Measurements from ENCODE around the gene KNSTRN. TPM values are rescaled to one million over a fixed set of nuclear protein-coding genes. Genes with fewer than 3 reads are reported as not detected.

The KNSTRN gene
- total and polyA plus RNA-seq, 4 experiments from 2014 or later: 1.0 to 8.8 (median 4.6) TPM

- H3K4me1 Mint-ChIP-seq: peaks cover 4 to 7% (median 5%) of the 10 kb centered on the region in 4 donors
- Histone ChIP-seq H3K4me3 (ENCODE audit: low read length in 2 of 2) (no peak within 1 kb of the TSS), H3K27me3 (ENCODE audit: insufficient read depth, low read length) (no peaks in the 10 kb centered on the region), H3K36me3 (ENCODE audit: insufficient read depth, low read length) (no peaks in the 10 kb centered on the region), H3K4me1 (ENCODE audit: insufficient read depth, low read length) (peaks cover 14% of the 10 kb centered on the region), H3K9me3 (ENCODE audit: control insufficient read depth in 1 of 2, low read length in 2 of 2) (no peaks in the 10 kb centered on the region), H3K27ac (ENCODE audit: low read depth, low read length) (no peak within 1 kb of the TSS)
- H3K36me3 Mint-ChIP-seq: no peaks in the 10 kb centered on the region
- CTCF ChIA-PET (ENCODE audit: partially characterized antibody): interaction anchor here (1.2 to 21.4 kb wide), 11 partner anchors 8 to 80 kb away, joined by 3 to 634 read pairs (median 11); partner anchors contain the start of genes ANKRD63, DISP2, INAFM2 and PLCB2
- DNase-seq: no peak
- intact Hi-C loops (cut with micrococcal nuclease): no loop called here
- H3K9me3 Mint-ChIP-seq: no peaks in the 10 kb centered on the region
- no peak within 1 kb of the TSS for H3K4me3 Mint-ChIP-seq
- H3K27ac Mint-ChIP-seq: no peak within 1 kb of the TSS
- H3K27me3 Mint-ChIP-seq: peaks cover 0 to 2% of the 10 kb centered on the region in 2 donors
- POLR2A ChIA-PET (ENCODE audit: partially characterized antibody): interaction anchor here (1.3 kb wide), 1 partner anchor 34 kb away, joined by 3 read pairs; no protein-coding TSS in a partner anchor
Measured at GRCh38 chr15:40340740-40341400, 41.7 kb upstream of the KNSTRN start, which contains the start of gene CCDC9B. Gene CCDC9B (minus strand): TSS chr15:40340939. CDS start chr15:40340819, 120 bp downstream.

- no peaks in the 10 kb centered on the region for H3K9me3 Mint-ChIP-seq
- H3K36me3 ChIP-seq (ENCODE audit: insufficient read depth, low read length): no peaks in the 10 kb centered on the region
- peaks cover 14% of the 10 kb centered on the region for H3K4me1 ChIP-seq (ENCODE audit: insufficient read depth, low read length)
- no peak for DNase-seq
- CTCF ChIA-PET (ENCODE audit: partially characterized antibody): interaction anchor here (0.7 to 21.4 kb wide), 20 partner anchors 8 to 296 kb away, joined by 3 to 634 read pairs (median 8); partner anchors contain the start of genes ANKRD63, DISP2, INAFM2 and IVD
- intact Hi-C loops (cut with micrococcal nuclease): no loop called here
- no peak overlapping the region for H3K27ac ChIP-seq (ENCODE audit: low read depth, low read length)
- H3K4me3 ChIP-seq (ENCODE audit: low read length in 2 of 2): no peak overlapping the region
- H3K9me3 ChIP-seq (ENCODE audit: control insufficient read depth in 1 of 2, low read length in 2 of 2): no peaks in the 10 kb centered on the region
- no peaks in the 10 kb centered on the region for H3K27me3 ChIP-seq (ENCODE audit: insufficient read depth, low read length)
- peaks cover 4 to 7% (median 5%) of the 10 kb centered on the region in 4 donors for H3K4me1 Mint-ChIP-seq
- peaks cover 0 to 2% of the 10 kb centered on the region in 2 donors for H3K27me3 Mint-ChIP-seq
- no peak overlapping the region for H3K27ac Mint-ChIP-seq
- H3K4me3 Mint-ChIP-seq: no peak overlapping the region
- no peaks in the 10 kb centered on the region for H3K36me3 Mint-ChIP-seq
- POLR2A ChIA-PET (ENCODE audit: partially characterized antibody): no interaction called here
Measured at GRCh38 chr15:40342416-40343320, 39.9 kb upstream of the KNSTRN start.

- Histone ChIP-seq H3K4me3 (ENCODE audit: low read length in 2 of 2) (no peak overlapping the region), H3K4me1 (ENCODE audit: insufficient read depth, low read length) (peaks cover 7% of the 10 kb centered on the region), H3K27me3 (ENCODE audit: insufficient read depth, low read length) (no peaks in the 10 kb centered on the region), H3K36me3 (ENCODE audit: insufficient read depth, low read length) (no peaks in the 10 kb centered on the region), H3K27ac (ENCODE audit: low read depth, low read length) (no peak overlapping the region), H3K9me3 (ENCODE audit: control insufficient read depth in 1 of 2, low read length in 2 of 2) (no peaks in the 10 kb centered on the region)
- H3K4me1 Mint-ChIP-seq: peaks cover 0 to 3% (median under 1%) of the 10 kb centered on the region in 4 donors
- intact Hi-C loops (cut with micrococcal nuclease): no loop called here
- ChIA-PET POLR2A (ENCODE audit: partially characterized antibody) (interaction anchor here (1.4 kb wide), 2 partner anchors 35 to 36 kb away, joined by 4 to 5 read pairs; no protein-coding TSS in a partner anchor), CTCF (ENCODE audit: partially characterized antibody) (interaction anchor here (0.7 to 21.4 kb wide), 23 partner anchors 9 to 296 kb away, joined by 3 to 634 read pairs (median 5); partner anchors contain the start of genes DISP2, INAFM2, IVD and KNSTRN)
- H3K27ac Mint-ChIP-seq: no peak overlapping the region
- H3K9me3 Mint-ChIP-seq: no peaks in the 10 kb centered on the region
- DNase-seq: no peak
- no peak overlapping the region for H3K4me3 Mint-ChIP-seq
- H3K36me3 Mint-ChIP-seq: no peaks in the 10 kb centered on the region
- H3K27me3 Mint-ChIP-seq: no peaks in the 10 kb centered on the region
Measured at GRCh38 chr15:40343512-40343911, 39.0 kb upstream of the KNSTRN start.

- H3K4me3 ChIP-seq (ENCODE audit: low read length in 2 of 2): no peak overlapping the region
- intact Hi-C loops (cut with micrococcal nuclease): loop anchor here (1.0 kb wide), 3 partner anchors 24 to 163 kb away; no protein-coding TSS in a partner anchor
- no peaks in the 10 kb centered on the region for H3K9me3 Mint-ChIP-seq
- POLR2A ChIA-PET (ENCODE audit: partially characterized antibody): interaction anchor here (0.9 to 1.5 kb wide), 7 partner anchors 9 to 78 kb away, joined by 3 to 10 read pairs (median 4); no protein-coding TSS in a partner anchor
- no peaks in the 10 kb centered on the region for H3K36me3 ChIP-seq (ENCODE audit: insufficient read depth, low read length)
- H3K27me3 Mint-ChIP-seq: no peaks in the 10 kb centered on the region
- H3K4me1 ChIP-seq (ENCODE audit: insufficient read depth, low read length): peaks cover 7% of the 10 kb centered on the region
- H3K9me3 ChIP-seq (ENCODE audit: control insufficient read depth in 1 of 2, low read length in 2 of 2): no peaks in the 10 kb centered on the region
- H3K27ac Mint-ChIP-seq: no peak overlapping the region
- no peak overlapping the region for H3K4me3 Mint-ChIP-seq
- H3K36me3 Mint-ChIP-seq: no peaks in the 10 kb centered on the region
- H3K27me3 ChIP-seq (ENCODE audit: insufficient read depth, low read length): no peaks in the 10 kb centered on the region
- peak in 1 of 5 donors; percentile 12 for DNase-seq
- H3K27ac ChIP-seq (ENCODE audit: low read depth, low read length): no peak overlapping the region
- CTCF ChIA-PET (ENCODE audit: partially characterized antibody): interaction anchor here (0.7 to 21.4 kb wide), 23 partner anchors 9 to 297 kb away, joined by 3 to 634 read pairs (median 5); partner anchors contain the start of genes DISP2, INAFM2, IVD and KNSTRN
- peaks cover 0 to 3% (median under 1%) of the 10 kb centered on the region in 4 donors for H3K4me1 Mint-ChIP-seq
Measured at GRCh38 chr15:40344217-40344616, 38.3 kb upstream of the KNSTRN start.

- no peak overlapping the region for H3K27ac Mint-ChIP-seq
- ChIA-PET CTCF (ENCODE audit: partially characterized antibody) (interaction anchor here (0.7 to 21.4 kb wide), 22 partner anchors 9 to 164 kb away, joined by 3 to 634 read pairs (median 6); partner anchors contain the start of genes DISP2, INAFM2, IVD and KNSTRN), POLR2A (ENCODE audit: partially characterized antibody) (interaction anchor here (0.6 to 1.5 kb wide), 8 partner anchors 8 to 77 kb away, joined by 3 to 10 read pairs (median 4); partner anchors contain the start of gene KNSTRN)
- H3K4me1 Mint-ChIP-seq: peaks cover 0 to 3% (median under 1%) of the 10 kb centered on the region in 4 donors
- Histone ChIP-seq H3K36me3 (ENCODE audit: insufficient read depth, low read length) (no peaks in the 10 kb centered on the region), H3K4me3 (ENCODE audit: low read length in 2 of 2) (no peak overlapping the region), H3K27ac (ENCODE audit: low read depth, low read length) (no peak overlapping the region), H3K27me3 (ENCODE audit: insufficient read depth, low read length) (no peaks in the 10 kb centered on the region), H3K4me1 (ENCODE audit: insufficient read depth, low read length) (peaks cover 7% of the 10 kb centered on the region), H3K9me3 (ENCODE audit: control insufficient read depth in 1 of 2, low read length in 2 of 2) (no peaks in the 10 kb centered on the region)
- intact Hi-C loops (cut with micrococcal nuclease): loop anchor here (1.0 kb wide), 3 partner anchors 24 to 163 kb away; no protein-coding TSS in a partner anchor
- no peaks in the 10 kb centered on the region for H3K27me3 Mint-ChIP-seq
- H3K4me3 Mint-ChIP-seq: no peak overlapping the region
- DNase-seq: peak; percentile 68 to 71 (median 68)
- H3K36me3 Mint-ChIP-seq: no peaks in the 10 kb centered on the region
- no peaks in the 10 kb centered on the region for H3K9me3 Mint-ChIP-seq
Measured at GRCh38 chr15:40344631-40345120, 37.8 kb upstream of the KNSTRN start.

- H3K27ac Mint-ChIP-seq: no peak overlapping the region
- ChIA-PET CTCF (ENCODE audit: partially characterized antibody) (interaction anchor here (0.8 to 21.4 kb wide), 14 partner anchors 10 to 76 kb away, joined by 3 to 634 read pairs (median 12); partner anchors contain the start of genes INAFM2, IVD, KNSTRN and PLCB2), POLR2A (ENCODE audit: partially characterized antibody) (interaction anchor here (0.6 to 1.5 kb wide), 3 partner anchors 21 to 77 kb away, joined by 3 to 10 read pairs (median 3); partner anchors contain the start of gene KNSTRN)
- Histone ChIP-seq H3K4me3 (ENCODE audit: low read length in 2 of 2) (no peak overlapping the region), H3K9me3 (ENCODE audit: control insufficient read depth in 1 of 2, low read length in 2 of 2) (no peaks in the 10 kb centered on the region), H3K27ac (ENCODE audit: low read depth, low read length) (no peak overlapping the region), H3K36me3 (ENCODE audit: insufficient read depth, low read length) (no peaks in the 10 kb centered on the region), H3K27me3 (ENCODE audit: insufficient read depth, low read length) (no peaks in the 10 kb centered on the region), H3K4me1 (ENCODE audit: insufficient read depth, low read length) (peaks cover 7% of the 10 kb centered on the region)
- no peak overlapping the region for H3K4me3 Mint-ChIP-seq
- no peak for DNase-seq
- no peaks in the 10 kb centered on the region for H3K9me3 Mint-ChIP-seq
- H3K27me3 Mint-ChIP-seq: no peaks in the 10 kb centered on the region
- peaks cover 0 to 3% (median under 1%) of the 10 kb centered on the region in 4 donors for H3K4me1 Mint-ChIP-seq
- no peaks in the 10 kb centered on the region for H3K36me3 Mint-ChIP-seq
- intact Hi-C loops (cut with micrococcal nuclease): no loop called here
Measured at GRCh38 chr15:40345225-40345866, 37.2 kb upstream of the KNSTRN start.

Data from CD4-positive, alpha-beta memory T cell (primary cell).